ENCODE measurements around the gene SCN11A.

DNA sequence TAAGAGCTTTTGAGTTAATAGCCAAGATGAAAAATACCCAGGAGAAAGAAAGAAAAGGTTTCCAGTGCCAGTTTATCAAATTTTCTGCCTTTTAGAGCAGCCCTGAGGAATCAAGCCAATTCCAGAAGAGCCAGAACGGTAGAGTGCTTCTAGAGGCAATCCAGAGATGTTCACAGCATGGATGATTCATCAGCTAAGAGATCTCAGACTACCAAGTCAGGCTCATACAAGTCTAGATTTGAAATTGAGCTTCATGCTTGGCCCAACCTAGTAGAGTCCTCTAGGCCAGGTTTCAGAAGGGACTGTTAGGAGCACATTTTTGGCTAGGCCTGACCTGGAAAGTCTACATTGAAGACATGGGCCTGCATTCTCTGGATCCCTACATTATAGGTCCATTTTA, 15.5 kb upstream of the SCN11A start:
- TF ChIP-seq EP300 (IDR thresholded peaks at IDR 0.05) (no peak), CTCF (IDR thresholded peaks at IDR 0.05) (no peak)

Measured in suprapubic skin (tissue), 3 donors.